CD4-positive, alpha-beta T cell treated with Interleukin-2 at 100 ng/mL for 4 hours (primary cell): ENCODE measurements around the gene ETS1.

Source experiments
- DNase-seq: peaks from one replicate; pipeline ENCODE4 v3.0.0-alpha.2; 2020; ENCODE audit warnings: low spot score

Gene ETS1

GRCh38 chr11:128618603-128619002 is 31.2 kb upstream of the ETS1 start:
- no peak for DNase-seq

GRCh38 chr11:128616161-128616560 is 28.8 kb upstream of the ETS1 start:
- DNase-seq, result no peak

DNA sequence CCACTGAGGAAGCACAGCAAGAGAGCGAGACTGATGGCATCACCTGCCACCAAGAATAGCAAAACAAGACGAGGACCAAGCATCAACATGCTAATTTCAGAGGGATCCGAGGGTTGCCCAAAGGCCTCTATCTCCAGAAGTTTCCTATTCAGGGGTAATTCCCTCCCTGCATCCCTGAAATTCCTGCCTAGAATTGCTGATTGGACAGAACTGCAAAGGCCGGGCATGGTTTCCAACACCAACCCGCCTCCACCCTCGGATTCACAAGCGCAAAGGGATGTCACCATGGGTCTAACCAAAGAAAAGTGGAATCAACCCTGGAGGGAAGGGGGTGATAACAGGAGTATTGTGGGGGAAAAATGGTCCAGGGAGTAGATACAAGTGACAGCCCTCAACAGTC is 28.3 kb upstream of the ETS1 start:
- DNase-seq, result no peak

DNA sequence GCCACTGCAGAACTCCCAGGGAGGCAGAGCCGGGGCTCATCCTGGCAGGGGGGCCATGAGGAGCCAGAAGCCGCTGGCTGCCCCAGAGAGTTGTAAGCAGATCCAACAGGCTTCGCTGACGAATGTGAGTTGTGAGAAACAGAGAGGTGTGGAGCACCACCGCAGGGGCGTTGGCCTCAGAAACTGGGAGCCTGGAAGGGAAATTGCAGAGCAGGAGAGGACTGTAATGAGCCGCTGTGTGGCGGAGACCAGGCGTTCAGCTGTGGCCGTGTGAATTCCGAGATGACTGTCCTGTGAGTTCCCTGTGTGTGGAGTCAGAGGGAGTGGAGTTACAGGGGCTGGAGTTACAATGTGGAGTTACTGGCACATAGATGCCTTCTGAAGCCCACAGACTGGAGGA is 27.7 kb upstream of the ETS1 start:
- DNase-seq, result no peak

DNA sequence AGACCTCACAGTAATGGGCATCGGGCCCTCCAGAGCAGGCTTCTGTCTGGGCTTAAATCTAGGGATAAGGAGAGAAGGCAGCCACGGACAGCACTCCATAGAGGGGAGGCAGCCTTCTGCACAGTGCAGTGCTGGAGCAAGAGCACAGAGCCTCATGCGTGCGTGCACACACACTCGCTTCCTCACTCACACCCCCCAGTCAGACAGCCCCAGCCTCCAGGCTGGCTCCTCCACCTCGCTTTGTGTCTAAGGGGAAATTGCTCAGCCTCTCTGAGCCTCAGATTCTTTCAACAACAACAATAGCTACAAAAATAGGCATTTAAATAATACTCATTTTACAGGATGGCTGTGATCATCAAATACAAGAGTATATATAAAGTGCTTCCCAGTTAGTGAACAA is 26.7 kb upstream of the ETS1 start:
- DNase-seq, result no peak

DNA sequence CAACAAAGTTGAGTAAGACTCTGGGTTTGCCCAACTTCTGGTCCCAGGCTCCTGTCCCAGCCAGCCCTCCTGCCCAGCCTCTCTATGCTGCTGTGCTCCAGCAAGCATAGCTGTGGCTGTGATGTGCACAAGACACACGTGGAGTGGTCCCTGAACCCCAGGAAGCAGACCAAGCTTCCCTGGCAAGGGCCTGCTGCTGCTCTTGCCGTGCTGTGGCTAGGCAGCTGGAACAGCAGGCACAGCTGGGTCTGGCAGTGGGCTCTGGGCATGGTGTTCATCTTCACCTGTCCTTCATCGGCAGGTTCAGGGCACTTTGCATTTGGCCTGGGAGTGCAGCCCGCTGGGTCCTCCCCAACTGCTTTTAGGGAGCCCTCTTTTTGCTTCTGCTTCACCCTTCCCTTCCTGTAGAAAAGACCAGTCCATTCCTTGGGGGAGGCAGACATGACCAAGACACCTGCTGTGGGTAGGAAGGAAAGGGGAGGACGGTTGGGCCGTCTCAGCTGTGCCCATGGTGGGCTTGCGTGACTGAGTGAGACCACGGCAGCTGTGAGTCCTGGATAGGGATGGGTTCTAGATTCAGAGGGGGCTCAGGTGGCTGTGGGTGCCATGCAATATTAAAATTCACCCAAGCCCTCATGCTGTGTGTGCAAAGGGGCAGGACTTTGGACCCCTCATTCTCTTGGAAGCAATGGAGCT is 26.1 kb upstream of the ETS1 start:
- DNase-seq, result no peak

DNA sequence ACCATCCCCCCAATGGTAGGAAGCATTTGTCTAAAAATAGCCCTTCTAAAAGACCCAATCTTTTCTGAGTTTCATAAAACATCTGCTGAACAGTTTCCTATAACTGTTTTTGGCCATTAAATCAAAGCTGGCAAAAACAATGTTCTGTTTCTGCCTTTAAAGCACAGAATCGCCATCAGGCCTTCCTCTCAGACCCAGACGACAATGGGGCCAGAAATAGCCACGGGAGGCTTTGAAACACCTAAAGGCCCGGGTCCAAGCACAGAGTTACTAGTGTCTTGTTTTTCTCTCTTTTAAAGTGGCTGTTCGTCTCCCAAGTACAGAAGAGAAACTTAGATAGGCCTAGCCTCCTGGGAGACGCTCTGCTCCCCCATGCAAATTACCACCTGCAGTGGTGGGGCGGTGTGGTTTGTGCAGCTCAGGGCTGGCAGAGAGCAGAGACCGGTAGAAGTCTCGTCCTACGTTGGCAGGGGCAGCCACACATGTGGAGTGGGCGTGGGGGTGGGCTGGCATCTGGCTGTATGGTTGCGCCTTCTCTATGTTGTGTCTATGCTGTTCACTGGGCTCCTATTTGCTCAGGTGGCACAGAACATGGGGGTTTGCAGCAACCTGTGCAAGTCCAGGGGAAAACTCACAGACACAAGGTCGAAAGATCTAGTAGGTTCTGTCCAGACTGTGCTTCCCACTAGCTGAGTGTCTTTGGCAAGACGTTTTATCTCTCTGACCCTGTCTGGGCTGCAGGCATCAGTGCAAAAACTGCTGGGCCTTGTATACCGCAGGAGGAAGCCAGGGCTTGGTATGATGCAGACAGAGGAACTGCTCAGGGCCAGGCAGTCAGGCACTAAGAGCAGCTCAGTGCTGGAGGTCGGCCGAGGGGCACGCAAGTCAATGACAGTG is 23.6 kb upstream of the ETS1 start:
- peak; percentile 58 for DNase-seq

- no peak for DNase-seq
Observed at GRCh38 chr11:128609785-128610184, 22.4 kb upstream of the ETS1 start.

DNA sequence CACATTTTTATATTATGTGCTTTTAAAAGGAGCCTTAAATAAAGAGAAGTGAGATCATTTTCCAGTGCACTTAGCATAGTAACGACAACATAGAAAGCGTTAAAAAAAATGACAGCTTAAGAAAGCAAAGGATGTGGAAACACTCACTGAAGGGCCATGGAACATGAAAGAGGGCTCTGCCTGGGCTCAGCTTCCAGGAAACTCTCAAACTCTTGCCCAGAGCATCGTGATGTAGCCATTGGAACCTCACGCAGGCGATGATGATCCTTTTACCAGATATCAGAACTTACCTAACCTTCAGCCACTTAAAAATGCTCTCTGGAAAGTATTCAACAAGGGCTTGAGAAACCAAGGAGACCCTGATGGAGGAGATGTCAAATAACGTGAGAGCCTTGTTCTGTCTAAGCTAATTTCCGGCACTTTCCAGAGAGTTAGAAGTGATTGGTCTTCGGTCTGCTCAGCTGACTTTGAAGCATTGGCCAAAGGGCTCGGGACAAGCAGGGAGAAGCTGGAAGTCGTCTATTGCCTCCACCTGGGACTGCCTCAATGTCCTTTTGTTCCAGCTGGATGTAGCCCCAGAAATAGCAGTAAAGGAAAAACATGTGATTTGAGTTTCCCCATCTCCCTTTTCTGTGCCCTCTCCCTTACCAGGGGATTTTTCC is 21.5 kb upstream of the ETS1 start:
- no peak for DNase-seq

DNA sequence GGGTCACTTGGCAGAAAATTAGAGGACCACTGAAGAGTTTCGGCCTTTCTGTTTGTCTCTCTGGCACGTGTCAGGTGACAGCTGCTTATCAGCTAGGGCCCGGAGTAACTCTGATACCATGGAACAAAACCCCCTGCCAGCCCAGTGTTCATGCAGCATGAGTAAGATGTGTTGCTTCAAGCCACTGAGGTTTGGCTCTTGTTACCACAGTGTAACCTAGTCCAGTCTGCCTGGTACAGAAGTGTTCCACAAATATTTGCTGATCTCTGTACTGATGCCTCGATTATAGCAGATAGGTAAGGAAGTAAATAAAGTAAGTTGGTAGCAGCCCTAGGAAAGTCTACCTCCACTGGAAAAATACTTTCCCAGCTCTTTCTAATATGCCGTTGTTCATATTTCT is 20.5 kb upstream of the ETS1 start:
- no peak for DNase-seq

GRCh38 chr11:128604723-128605122 is 17.4 kb upstream of the ETS1 start:
- no peak for DNase-seq

GRCh38 chr11:128603752-128604414 is 16.5 kb upstream of the ETS1 start:
- peak; percentile 25 for DNase-seq

DNA sequence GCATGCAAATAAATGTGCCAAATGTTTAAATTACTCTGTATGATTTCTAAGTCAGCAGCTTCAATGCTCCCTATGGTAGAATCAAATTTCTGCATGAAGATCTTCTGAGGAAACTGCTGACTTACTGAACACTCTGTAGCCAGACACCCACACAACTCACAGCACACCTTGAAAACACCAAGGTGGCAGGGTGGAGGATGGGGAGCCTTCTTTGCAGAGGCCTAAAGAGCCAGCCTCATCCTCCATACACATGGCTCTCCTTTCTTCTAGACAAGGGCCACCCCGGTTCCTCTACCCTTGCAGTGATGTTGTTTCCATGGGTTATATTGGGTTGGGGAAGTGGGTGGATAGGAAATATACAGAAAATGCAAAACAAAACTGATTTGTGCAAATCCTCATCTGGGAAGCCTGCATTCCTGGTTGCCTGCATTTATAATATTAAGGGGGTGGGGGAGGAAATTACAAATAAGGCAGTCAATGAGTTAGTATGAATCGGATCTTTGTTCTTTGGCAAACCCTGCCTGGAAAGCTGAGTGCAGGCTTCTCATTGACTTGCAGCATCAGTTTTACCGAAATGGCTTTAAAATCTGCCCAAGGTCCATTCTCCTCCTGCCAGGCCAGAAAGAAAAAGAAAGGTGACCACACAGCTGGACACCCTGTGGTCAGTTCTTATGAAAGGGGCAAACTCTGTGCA is 15.8 kb upstream of the ETS1 start:
- DNase-seq, result no peak

DNA sequence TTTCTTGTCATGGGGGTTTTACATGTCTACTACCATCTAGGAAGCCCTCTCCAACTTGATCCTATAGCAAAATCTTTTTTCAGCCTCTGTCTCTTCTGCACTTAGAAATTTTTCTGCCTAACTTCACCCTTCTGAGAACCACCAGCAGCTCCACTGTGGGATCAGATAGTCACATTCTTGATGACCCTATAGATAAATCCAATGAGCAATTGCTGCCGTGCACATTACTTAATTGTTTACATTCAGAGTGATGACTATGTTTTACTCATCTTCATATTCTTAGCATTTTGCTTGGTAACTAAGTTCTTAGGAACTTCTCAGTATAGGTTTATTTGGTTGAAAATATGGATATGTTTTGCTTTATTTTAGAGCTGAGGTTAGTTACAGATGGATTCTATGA is 12.4 kb upstream of the ETS1 start:
- DNase-seq, result no peak

DNA sequence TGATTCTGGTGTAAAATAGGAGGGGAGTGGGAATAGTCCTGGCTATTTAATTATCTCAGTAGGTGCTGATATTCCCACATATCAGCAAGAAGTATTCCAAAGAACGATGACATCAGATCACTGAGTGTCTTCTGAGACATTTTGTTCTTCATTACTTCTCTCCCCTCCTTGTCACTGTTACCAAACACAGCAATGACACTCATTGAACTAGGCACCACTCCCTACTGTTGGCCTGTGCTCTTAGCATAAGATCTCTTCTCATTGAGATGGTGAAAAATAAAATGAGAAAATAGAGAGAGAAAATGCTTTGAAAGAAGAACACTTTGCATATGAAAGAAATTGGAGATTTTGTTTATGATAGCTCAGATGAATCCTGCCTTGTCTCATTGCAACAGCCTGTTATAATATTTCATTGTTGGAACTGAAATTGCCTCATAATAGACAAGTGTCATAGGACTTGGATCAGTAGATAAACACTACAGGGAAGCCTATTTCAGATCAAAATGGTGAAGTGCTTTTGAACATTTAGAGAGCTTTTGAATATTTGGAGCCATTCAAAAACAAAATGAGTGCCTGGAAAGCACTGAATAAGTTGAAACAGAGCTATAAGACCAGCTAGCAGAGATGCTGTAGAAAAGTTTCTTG is 11.3 kb upstream of the ETS1 start:
- no peak for DNase-seq

DNA sequence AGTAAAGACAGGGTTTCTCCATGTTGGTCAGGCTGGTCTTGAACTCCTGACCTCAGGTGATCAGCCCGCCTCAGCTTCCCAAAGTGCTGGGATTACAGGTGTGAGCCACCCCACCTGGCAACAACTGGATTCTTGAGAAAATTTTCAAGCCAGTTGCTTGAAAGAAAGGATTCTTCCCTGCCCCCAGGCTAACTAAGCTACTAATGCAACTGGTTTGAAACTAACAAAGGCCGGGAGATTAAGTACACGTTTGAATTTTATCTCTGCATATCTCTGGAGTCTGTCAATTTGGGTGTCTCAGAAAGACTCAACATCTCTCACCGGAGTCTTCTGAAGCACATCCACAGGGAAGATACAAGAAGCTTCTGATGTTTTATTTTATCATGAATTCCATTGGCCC is 10.7 kb upstream of the ETS1 start:
- no peak for DNase-seq

DNA sequence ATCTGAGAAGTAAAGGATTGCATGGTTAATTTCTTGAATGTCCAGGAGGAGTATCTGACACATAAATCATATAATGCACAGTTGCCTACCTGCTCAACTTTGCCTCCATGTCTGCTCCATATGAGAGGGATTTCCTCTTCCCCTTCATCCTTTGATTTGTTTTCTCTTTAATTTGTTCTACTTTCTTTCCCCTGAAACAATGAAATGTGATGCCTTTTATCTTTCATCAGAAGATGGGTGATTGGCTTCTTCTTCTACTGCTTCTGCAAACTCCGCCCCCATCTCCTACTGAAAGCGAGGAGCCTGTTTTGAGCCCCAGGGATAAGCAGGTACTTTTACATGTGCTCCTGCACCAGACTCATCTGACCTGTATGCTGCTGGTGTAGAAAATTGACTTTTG is 9.9 kb upstream of the ETS1 start:
- no peak for DNase-seq

GRCh38 chr11:128596250-128596649 is 8.9 kb upstream of the ETS1 start:
- no peak for DNase-seq

DNA sequence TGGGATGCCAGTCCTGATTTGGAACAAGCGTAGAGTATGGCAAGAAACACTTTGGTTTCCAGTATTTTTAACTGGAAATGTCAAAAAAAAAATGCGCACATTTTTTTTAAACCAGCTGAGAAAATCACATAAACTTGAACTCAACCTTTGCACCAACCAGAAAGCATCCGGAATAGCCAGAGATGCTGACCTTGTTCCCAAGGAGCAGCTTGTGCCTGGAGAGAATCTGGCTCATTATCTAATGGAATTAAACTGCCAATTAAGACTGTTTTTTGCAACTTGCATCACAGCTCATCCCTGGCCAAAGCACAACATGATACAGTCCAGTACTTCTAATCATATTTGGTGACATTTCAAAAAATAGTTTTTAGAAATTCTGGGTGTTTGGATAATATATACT is 8.4 kb upstream of the ETS1 start:
- DNase-seq, result no peak

DNA sequence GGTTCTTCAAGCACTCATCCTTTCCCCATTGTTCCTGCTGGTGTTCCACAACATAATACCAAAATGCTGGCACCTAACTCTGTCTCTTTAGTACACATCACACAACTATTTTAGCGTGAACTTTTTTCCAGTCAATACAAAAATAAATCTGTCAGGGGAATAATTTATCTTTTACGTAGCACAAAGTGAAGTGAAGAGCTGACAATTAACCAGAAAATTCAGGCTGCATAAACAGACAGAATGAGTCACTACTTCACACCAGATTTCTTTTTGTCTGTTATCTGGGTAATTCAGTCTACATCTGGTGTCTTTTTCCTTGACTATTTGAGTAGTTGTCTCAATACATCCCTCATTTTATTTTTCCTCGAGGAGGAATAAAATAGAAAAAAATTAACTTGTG is 7.9 kb upstream of the ETS1 start:
- DNase-seq, result no peak

DNA sequence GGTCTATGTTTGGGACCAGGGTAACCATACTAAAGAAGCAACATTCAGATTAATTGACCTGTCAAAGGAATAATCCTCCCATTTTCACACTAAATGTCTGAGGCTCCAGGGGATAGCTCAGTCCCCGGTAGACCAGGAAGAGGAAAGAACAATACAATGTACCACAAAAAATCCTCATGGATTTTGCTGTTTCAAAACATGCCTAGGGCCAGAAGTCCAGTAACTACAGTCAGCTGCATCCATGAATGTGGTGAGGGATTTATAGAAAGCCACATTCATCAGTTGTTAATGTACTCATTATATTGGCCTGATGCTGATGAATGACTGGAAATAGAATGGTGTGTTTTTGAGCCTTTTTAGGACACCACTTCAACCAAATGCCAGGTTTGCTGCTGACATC is 6.9 kb upstream of the ETS1 start:
- DNase-seq, result no peak
